PFSK-1 (cell line): ENCODE data around the gene CORO2B.

Source experiments
- POLR2AphosphoS5 ChIP-seq: IDR thresholded peaks from 2 replicates; pipeline ENCODE4 v1.6.1; 2012; ENCODE audit warnings: low read depth, mild to moderate bottlenecking, control low read depth, low read length, moderate library complexity
- REST ChIP-seq, 2 experiments: IDR thresholded peaks; 2 replicates each; pipeline versions ENCODE4 v1.6.1 to v1.8.0; 2011 to 2012; ENCODE audit warnings: low read depth in 2 of 2, low read length in 2 of 2, control low read depth in 1 of 2, inconsistent platforms in 1 of 2, mild to moderate bottlenecking in 1 of 2, moderate library complexity in 1 of 2; ENCODE audit not compliant: insufficient read depth in 1 of 2
- SIN3A ChIP-seq: IDR thresholded peaks from 2 replicates; pipeline ENCODE4 v1.6.1; 2012; ENCODE audit warnings: mild to moderate bottlenecking, low read length, moderate library complexity, borderline replicate concordance; ENCODE audit not compliant: insufficient read depth
- TAF1 ChIP-seq: IDR thresholded peaks from 2 replicates; pipeline ENCODE4 v1.6.1; 2012; ENCODE audit warnings: low read length, control low read depth, borderline replicate concordance; ENCODE audit not compliant: insufficient read depth

GRCh38 chr15:68719672-68720071, 140.9 kb downstream of the CORO2B start:
- TF ChIP-seq REST (IDR thresholded peaks at IDR 0.05; ENCODE audit: insufficient read depth in 1 of 2, low read depth in 2 of 2, low read length in 2 of 2) (no peak), POLR2AphosphoS5 (no peak), TAF1 (no peak), SIN3A (no peak)
